ENCODE data around the gene POU3F1.

POU3F1 gene

DNA sequence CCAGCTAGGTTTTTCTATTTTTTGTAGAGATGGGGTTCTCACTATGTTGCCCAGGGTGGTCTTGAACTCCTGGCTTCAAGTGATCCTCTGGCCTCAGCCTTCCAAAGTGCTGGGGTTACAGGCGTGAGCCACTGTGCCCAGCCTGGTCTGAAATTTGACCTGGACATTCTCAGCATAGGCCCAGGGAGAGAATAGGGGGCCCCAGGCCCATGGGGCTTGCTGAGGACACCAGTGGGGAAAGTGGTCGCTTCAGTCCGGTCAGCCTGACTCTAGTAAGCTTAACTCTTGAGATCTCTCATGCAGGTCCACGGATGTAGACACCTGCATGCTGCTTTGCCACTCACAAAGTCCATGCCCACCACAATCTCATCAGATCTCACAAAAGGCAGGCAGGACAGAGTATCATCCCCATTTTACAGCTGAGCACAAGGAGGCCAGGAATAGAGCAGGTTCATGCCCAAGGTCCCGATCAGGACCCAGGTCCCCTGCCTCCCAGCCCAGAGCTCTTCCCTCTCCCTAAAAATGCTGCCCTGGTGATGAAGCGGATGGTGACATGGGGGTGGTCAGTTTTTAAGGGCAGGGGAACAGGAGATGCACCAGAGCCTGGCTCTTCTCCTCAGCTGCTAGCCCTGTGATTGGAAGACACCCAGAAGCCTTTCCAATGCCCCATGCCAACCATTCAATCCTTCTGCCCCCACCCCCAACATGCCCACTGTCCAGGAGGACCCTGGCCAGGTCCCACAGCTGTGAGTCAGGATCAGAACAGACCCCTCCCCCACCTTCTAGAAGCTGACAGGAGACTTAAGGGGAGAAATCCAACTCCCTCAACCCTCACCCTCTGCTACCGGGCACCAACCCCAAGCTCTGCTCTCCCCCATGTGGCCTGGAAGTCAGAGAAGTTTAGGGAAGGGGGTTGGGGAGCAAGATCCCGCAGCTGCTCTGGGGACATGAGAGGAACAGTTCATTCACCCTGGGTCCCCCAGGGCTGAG is 43.0 kb downstream of the POU3F1 start:
- no peak overlapping the region for H3K4me2 ChIP-seq (ENCODE audit: low read depth, low read length)
- H3K9me3 ChIP-seq (replicated peaks; ENCODE audit: insufficient read depth, low read length): no peaks in the 10 kb centered on the region
- no peak overlapping the region for H3K9ac ChIP-seq (ENCODE audit: low read length)
- no peaks in the 10 kb centered on the region for H3K79me2 ChIP-seq (ENCODE audit: low read length)
- no peak for DNase-seq
- peaks cover 14% of the 10 kb centered on the region for H3K27me3 ChIP-seq (replicated peaks; ENCODE audit: insufficient read depth, low read length)
- H3K4me1 ChIP-seq (ENCODE audit: low read length): 0 out of 2 replicates have a peak, but pooled peaks cover 4% of the 10 kb centered on the region
- no peaks in the 10 kb centered on the region for H4K20me1 ChIP-seq (ENCODE audit: insufficient read depth, low read length)
- no peaks in the 10 kb centered on the region for H3K9me2 ChIP-seq (replicated peaks; ENCODE audit: insufficient read depth, low read length)
- no peaks in the 10 kb centered on the region for H3F3A ChIP-seq (ENCODE audit: insufficient read depth, low read length)
- H3K36me3 ChIP-seq (replicated peaks; ENCODE audit: insufficient read depth, low read length): no peaks in the 10 kb centered on the region
- no peak overlapping the region for H3K27ac ChIP-seq (ENCODE audit: low read length)
- H3K4me3 ChIP-seq (ENCODE audit: low read length): no peak overlapping the region
- no peak overlapping the region for H2AFZ ChIP-seq (ENCODE audit: low read length)
- TF ChIP-seq EZH2 (optimal IDR thresholded peaks at IDR 0.05; ENCODE audit: low read depth, low read length) (no peak), EZH2phosphoT487 (IDR thresholded peaks at IDR 0.05; ENCODE audit: low read length) (no peak)
- TF ChIP-seq, protein P1, sequence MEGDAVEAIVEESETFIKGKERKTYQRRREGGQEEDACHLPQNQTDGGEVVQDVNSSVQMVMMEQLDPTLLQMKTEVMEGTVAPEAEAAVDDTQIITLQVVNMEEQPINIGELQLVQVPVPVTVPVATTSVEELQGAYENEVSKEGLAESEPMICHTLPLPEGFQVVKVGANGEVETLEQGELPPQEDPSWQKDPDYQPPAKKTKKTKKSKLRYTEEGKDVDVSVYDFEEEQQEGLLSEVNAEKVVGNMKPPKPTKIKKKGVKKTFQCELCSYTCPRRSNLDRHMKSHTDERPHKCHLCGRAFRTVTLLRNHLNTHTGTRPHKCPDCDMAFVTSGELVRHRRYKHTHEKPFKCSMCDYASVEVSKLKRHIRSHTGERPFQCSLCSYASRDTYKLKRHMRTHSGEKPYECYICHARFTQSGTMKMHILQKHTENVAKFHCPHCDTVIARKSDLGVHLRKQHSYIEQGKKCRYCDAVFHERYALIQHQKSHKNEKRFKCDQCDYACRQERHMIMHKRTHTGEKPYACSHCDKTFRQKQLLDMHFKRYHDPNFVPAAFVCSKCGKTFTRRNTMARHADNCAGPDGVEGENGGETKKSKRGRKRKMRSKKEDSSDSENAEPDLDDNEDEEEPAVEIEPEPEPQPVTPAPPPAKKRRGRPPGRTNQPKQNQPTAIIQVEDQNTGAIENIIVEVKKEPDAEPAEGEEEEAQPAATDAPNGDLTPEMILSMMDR (IDR thresholded peaks at IDR 0.05; ENCODE audit: low read length): no peak

DNA sequence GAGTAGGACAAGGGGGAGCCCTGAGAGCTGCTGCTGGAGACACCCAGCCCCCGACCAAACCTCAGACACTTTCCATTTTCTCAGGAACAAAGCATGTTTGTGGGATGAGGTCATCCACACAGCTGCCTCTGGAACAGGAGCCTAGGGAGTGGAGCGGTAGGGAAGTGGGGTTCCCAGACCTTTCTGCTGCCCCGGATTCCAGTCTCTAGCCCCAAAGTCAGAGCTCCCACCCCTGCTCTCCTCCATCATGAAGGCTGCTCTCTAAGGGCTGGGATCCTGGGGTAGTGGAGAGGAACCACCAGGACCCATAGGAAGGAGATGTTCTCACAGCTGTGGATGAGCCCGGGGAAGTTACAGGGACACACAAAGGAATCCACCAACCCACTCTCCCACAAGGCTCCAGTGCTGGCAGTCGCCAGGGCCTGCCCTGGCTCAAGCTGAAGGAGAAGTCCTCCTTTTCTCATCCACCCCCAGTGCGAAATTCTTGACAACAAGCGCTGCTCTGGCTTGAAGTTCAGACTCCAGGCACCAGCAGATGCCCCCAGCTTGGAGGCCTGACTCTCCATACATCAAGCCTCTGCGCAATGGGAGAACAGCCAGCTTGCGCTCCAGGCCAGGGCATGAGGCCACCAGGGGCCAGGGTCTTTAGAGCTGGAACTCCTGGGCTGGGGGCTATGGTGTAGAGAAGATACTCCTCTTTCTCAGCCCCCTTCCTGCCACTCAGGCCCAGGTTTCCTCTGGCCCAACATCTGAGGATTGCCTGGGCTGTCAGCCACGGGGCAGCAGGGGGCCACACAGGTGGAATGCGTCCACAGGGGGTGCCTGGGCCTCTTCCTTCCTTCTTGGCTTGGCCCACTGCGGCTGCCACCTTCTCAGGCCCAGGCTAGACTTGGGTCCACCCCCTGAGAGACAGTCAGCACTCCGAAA is 45.8 kb downstream of the POU3F1 start:
- peaks cover 14% of the 10 kb centered on the region for H3K27me3 ChIP-seq (replicated peaks; ENCODE audit: insufficient read depth, low read length)
- no peak overlapping the region for H3K27ac ChIP-seq (ENCODE audit: low read length)
- H3K9ac ChIP-seq (ENCODE audit: low read length): no peak overlapping the region
- no peak for DNase-seq
- no peak overlapping the region for H2AFZ ChIP-seq (ENCODE audit: low read length)
- no peaks in the 10 kb centered on the region for H3K9me3 ChIP-seq (replicated peaks; ENCODE audit: insufficient read depth, low read length)
- no peaks in the 10 kb centered on the region for H3K79me2 ChIP-seq (ENCODE audit: low read length)
- H3K4me2 ChIP-seq (ENCODE audit: low read depth, low read length): no peak overlapping the region
- 0 out of 2 replicates have a peak, but pooled peaks cover 4% of the 10 kb centered on the region for H3K4me1 ChIP-seq (ENCODE audit: low read length)
- H3K4me3 ChIP-seq (ENCODE audit: low read length): no peak overlapping the region
- H3K9me2 ChIP-seq (replicated peaks; ENCODE audit: insufficient read depth, low read length): no peaks in the 10 kb centered on the region
- H4K20me1 ChIP-seq (ENCODE audit: insufficient read depth, low read length): no peaks in the 10 kb centered on the region
- H3F3A ChIP-seq (ENCODE audit: insufficient read depth, low read length): no peaks in the 10 kb centered on the region
- no peak for TF ChIP-seq EZH2 (optimal IDR thresholded peaks at IDR 0.05; ENCODE audit: low read depth, low read length)
- no peak for TF ChIP-seq EZH2phosphoT487 (IDR thresholded peaks at IDR 0.05; ENCODE audit: low read length)
- TF ChIP-seq, protein P1 (IDR thresholded peaks at IDR 0.05; ENCODE audit: low read length): no peak
- H3K36me3 ChIP-seq (replicated peaks; ENCODE audit: insufficient read depth, low read length): no peaks in the 10 kb centered on the region

DNA sequence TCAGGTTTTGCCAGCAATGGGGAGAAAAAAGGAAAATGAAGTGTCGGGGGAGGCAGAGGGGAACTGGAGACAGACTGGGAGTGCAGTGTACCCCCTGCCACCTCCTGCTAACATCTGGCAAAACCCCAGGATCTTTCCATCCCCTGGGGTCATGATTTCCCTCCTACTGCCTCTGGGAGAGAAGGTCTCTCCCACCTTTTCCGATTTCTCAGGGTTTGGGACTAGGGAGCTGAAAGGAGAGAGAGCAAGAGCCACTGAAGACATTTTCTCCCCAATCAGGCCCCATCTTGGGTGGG is 46.4 kb downstream of the POU3F1 start:
- H2AFZ ChIP-seq (ENCODE audit: low read length): no peak overlapping the region
- no peaks in the 10 kb centered on the region for H3F3A ChIP-seq (ENCODE audit: insufficient read depth, low read length)
- H3K9ac ChIP-seq (ENCODE audit: low read length): no peak overlapping the region
- no peak overlapping the region for H3K4me3 ChIP-seq (ENCODE audit: low read length)
- no peaks in the 10 kb centered on the region for H3K9me3 ChIP-seq (replicated peaks; ENCODE audit: insufficient read depth, low read length)
- peaks cover 17% of the 10 kb centered on the region for H3K27me3 ChIP-seq (replicated peaks; ENCODE audit: insufficient read depth, low read length)
- H3K27ac ChIP-seq (ENCODE audit: low read length): no peak overlapping the region
- TF ChIP-seq EZH2phosphoT487 (IDR thresholded peaks at IDR 0.05; ENCODE audit: low read length) (no peak), EZH2 (optimal IDR thresholded peaks at IDR 0.05; ENCODE audit: low read depth, low read length) (no peak)
- TF ChIP-seq, protein P1 (IDR thresholded peaks at IDR 0.05; ENCODE audit: low read length): no peak
- 0 out of 2 replicates have a peak, but pooled peaks cover 7% of the 10 kb centered on the region for H3K4me1 ChIP-seq (ENCODE audit: low read length)
- H3K79me2 ChIP-seq (ENCODE audit: low read length): no peaks in the 10 kb centered on the region
- DNase-seq: no peak
- no peaks in the 10 kb centered on the region for H3K9me2 ChIP-seq (replicated peaks; ENCODE audit: insufficient read depth, low read length)
- no peak overlapping the region for H3K4me2 ChIP-seq (ENCODE audit: low read depth, low read length)
- H4K20me1 ChIP-seq (ENCODE audit: insufficient read depth, low read length): no peaks in the 10 kb centered on the region
- H3K36me3 ChIP-seq (replicated peaks; ENCODE audit: insufficient read depth, low read length): no peaks in the 10 kb centered on the region
